ENCODE data around the gene COL4A3.

Gene COL4A3

DNA sequence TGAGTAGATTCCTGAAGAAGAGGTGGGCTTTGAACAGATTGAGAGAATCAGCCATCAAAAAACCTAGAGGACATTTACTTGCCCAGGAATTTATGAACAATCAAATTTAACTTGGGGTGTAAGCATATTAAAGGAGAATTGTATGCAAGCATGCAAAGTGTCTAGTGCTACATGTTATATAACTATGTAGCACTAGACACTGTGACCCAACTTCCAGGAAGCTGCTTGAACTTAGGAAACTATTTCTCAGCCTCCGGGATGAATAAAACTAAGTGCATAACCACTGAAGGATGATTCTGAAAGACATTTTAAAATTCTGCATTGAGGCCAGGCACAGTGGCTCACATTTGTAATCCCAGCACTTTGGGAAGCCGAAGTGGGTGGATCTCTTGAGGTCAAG is 173.0 kb downstream of the COL4A3 start:
- DNase-seq (ENCODE audit: low read depth in 2 of 2, low spot score in 1 of 2) = no peak

DNA sequence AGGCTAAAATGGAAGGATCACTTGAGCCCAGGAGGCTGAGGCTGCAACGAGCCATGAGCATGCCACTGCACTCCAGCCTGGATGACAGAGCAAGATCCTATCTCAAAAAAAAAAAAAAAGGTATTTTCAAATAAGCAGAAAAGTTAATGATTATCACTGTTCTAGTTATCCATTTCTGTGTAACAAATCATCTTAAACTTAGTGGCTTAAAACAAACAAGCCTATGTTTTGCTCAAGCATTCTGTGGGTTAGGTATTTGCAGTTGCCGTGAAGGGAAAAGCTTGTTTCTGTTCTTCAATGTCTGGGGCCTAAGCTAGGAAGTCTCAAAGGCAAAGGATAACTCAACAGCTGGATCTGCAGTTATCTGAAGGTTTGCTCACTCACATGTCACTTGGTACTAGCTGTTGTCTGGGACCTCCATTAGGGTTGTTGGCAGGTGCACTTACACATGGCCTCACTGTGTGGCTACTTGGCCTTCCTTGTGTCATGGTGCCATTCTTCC is 174.7 kb downstream of the COL4A3 start:
- DNase-seq (ENCODE audit: low read depth in 2 of 2, low spot score in 1 of 2) = no peak

DNA sequence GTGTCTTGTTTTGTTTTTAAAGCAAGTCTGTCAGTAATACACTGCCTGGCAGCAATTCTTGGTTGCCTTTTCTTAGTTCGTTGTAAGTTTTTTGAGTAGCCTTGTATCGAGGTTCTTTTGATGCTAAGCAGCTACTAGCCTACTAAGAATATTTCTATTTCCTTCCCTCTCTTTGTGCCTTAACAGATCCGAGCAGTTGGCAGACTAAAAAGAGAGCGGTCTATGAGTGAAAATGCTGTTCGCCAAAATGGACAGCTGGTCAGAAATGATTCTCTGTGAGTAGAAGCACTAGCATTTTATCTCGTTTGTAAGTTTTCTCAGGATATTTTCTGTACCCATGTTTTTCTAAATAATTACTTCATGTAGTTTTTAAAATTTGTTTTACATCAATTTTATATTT is 175.7 kb downstream of the COL4A3 start:
- DNase-seq (ENCODE audit: low read depth in 2 of 2, low spot score in 1 of 2) = no peak

DNA sequence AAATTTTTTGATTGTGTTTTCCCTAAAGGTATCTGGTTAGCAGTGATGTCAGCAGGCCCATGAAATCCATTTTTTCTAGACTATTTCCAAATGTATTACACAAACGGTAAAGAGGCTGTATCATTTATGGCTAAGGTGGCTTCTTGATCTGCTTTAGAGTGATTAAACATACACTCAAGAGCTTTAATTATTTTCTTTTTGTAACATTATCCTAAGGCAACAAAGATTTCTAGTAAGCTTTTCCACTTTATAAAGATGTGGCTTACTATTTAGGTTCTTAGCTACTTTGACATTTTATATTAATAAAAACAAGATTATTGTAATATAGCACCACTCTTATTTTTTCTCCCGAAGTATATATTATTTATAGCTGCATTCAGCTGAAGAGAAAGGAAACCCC is 177.1 kb downstream of the COL4A3 start:
- DNase-seq (ENCODE audit: low read depth in 2 of 2, low spot score in 1 of 2) = no peak

DNA sequence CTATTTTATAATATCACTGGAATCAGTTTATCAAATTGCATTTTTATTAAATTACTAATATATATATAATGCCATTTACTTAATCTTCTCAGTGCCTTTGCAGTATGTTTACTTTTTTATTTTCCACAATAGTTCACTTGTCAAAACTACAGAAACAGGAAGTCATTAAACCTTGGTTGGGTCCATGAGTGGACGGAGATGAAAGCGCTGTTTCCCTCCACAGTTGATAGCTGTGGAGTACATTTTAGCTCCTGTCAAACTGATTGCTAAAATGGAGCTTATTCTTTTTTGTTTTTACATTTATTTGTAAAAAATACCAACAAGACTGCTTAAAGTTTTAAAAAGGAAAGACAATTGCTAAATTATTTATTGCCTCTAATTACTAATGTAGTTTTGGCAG is 179.8 kb downstream of the COL4A3 start:
- no peak for DNase-seq (ENCODE audit: low read depth in 2 of 2, low spot score in 1 of 2)

DNA sequence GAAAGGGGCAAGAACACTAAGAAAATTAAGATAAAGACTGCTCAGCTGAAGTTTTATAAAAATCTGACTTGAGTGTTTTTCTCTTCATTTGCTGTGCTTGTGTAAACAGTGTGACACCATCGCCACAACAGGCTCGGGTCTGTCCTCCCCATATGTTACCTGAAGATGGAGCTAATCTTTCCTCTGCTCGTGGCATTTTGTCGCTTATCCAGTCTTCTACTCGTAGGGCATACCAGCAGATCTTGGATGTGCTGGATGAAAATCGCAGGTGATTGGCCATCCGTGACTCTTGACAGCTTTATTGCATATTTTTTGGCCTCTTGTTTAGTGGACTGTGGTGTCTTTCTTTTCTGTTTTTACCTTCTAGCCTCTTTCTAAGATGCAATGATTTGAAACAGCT is 182.7 kb downstream of the COL4A3 start:
- DNase-seq (ENCODE audit: low read depth in 2 of 2, low spot score in 1 of 2) = no peak

DNA sequence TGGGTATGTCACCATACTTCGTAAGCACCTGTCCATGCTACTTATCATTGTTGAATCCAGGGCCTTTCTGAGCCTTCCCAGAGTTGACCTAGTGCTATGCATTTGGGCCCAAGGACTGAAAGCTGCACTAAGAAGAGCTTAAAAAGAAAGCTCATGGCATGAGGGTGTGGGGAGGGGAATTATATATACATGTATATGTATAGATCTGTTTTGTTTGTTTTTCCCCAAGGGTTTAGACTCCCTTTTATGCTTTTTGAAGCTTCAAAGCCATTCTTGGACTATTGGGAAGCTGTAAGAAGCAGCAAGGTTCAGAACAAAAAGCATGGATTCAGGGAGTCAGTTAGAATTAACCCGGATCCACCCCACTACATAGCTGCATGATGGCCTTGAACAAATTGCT is 183.9 kb downstream of the COL4A3 start:
- no peak for DNase-seq (ENCODE audit: low read depth in 2 of 2, low spot score in 1 of 2)

DNA sequence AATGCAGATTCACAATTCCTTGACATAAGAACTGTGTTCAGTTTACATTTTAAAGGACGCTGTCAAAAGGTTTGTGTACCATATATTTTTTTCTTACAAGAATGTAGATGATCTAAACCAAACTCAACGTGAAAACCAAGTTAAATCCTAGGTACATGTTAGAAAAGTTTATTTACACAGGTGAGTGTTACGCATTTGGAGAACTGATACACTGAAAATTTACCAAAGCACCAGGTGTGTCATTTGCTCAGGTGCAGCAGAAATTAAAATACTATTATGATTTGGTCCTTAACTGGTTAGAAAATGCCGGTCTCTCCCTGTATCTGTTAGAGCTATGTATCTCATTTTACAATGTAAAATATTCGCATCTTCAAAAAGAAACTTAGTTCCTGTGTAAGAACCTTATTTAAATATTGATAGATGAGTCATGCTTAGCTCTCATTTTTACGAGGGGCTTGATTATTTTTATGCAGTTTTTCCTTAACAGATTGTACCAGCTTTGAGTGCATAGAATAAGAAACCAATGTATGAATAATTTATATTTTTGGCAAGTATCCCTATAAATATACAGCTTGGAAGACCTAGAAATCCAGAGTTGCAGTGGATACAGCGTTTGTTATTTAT is 185.7 kb downstream of the COL4A3 start:
- no peak for DNase-seq (ENCODE audit: low read depth in 2 of 2, low spot score in 1 of 2)

DNA sequence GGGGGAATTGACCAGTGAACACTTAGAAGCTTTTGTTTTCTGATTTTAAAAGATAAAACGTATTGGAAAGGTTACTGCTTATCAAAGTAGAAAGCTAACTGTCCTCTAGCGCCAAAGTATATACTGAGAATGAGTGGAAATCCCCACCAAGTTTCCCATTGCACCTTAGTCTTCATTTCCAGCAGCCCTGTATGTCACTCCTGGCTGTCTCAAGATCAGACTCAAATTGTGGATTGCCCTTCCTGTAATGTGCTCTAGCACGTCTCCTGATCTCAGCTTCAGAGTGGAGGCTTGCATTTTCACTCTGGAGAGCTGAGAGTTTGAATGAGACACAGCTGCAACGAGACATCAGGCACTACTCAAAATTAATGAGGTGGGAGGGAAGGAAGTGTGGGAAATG is 187.2 kb downstream of the COL4A3 start:
- no peak for DNase-seq (ENCODE audit: low read depth in 2 of 2, low spot score in 1 of 2)

DNA sequence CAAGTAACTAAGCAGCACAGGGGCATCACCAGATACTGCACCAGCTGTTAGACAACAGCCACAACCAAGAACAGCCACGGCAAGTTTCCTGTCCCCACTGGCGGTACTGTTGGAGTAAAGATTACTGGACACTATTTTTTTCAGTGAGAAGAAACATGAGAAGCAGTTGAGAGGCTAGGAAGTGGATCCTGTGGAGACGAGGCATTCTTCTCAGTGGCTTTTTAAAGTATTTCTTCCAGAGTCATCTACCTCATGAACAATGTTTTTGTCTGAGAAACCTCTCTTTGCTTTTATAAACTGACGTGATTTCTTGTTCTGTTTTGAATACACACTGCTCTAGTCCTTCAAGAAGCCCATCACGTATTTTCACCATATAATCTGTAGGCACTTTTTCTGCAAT is 195.9 kb downstream of the COL4A3 start:
- DNase-seq (ENCODE audit: low read depth in 2 of 2, low spot score in 1 of 2) = no peak

DNA sequence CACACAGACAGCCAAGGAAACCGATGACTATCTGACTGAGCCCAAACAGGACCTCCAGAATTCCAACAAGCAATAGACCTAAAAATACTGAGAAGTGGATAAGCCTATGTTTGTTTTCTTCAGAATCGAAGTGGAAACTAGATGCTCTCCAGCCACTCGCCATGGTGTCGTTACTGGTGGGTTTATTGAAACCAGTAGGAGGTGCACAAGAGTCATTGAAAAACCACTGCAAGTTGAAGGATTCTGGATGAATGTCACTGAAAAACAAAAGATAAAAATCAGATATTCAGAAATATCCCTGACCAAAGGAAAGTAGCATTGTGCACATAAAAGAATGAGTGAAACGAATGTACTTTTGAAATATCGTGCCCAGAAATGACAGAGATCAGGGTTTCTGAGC is 199.3 kb downstream of the COL4A3 start:
- no peak for DNase-seq (ENCODE audit: low read depth in 2 of 2, low spot score in 1 of 2)

Measured in stimulated activated CD8-positive, alpha-beta memory T cell treated with anti-CD3 and anti-CD28 coated beads, Interleukin-4, amount 100 ng/mL, for 1 hour (primary cell).